Mesodermal cell (in vitro differentiated cells): ENCODE results near the gene TOM1L2.

Experiments used
- H3K27ac ChIP-seq: 2 replicates; pipeline ENCODE4 v1.7.0; 2013; ENCODE audit warnings: mild to moderate bottlenecking, low read depth, low read length, moderate library complexity; ENCODE audit not compliant: severe bottlenecking
- H3K36me3 ChIP-seq: 2 replicates; pipeline ENCODE4 v1.7.1; 2013; ENCODE audit warnings: mild to moderate bottlenecking, low read length, moderate library complexity; ENCODE audit not compliant: control insufficient read depth, insufficient read depth
- H3K4me1 ChIP-seq: one replicate; pipeline ENCODE4 v1.7.1; 2013; ENCODE audit warnings: mild to moderate bottlenecking, low read length; ENCODE audit not compliant: insufficient read depth, control insufficient read depth, poor library complexity, severe bottlenecking
- H3K4me3 ChIP-seq: 2 replicates; pipeline ENCODE4 v1.7.0; 2013; ENCODE audit warnings: low read length, control low read depth, mild to moderate bottlenecking; ENCODE audit not compliant: insufficient read depth, poor library complexity, severe bottlenecking; ENCODE audit errors: extremely low read depth
- H3K9me3 ChIP-seq: 2 replicates; pipeline ENCODE4 v1.7.1; 2013; ENCODE audit warnings: mild to moderate bottlenecking, low read length, moderate library complexity; ENCODE audit not compliant: control insufficient read depth
- WGBS, 2 experiments: methylation state at CpG; one replicate each; pipeline ENCODE4 v1.1.5; 2013; ENCODE audit warnings: missing lambda C conversion rate in 2 of 2; ENCODE audit not compliant: insufficient coverage in 2 of 2; 5-methylcytosine and 5-hydroxymethylcytosine counted together

Gene TOM1L2

GRCh38 chr17:17833658-17834357, 138.4 kb downstream of the TOM1L2 start:
- Histone ChIP-seq H3K36me3 (peaks cover 39% of the 10 kb centered on the region), H3K9me3 (no peaks in the 10 kb centered on the region), H3K27ac (no peak overlapping the region), H3K4me3 (no peak overlapping the region), H3K4me1 (peaks cover 31% of the 10 kb centered on the region)
- WGBS, 2 experiments: 88% methylated on average over 6 of the region's 8 CpGs

- H3K27ac ChIP-seq: no peak overlapping the region
- peaks cover 14% of the 10 kb centered on the region for H3K4me1 ChIP-seq
- H3K9me3 ChIP-seq: no peaks in the 10 kb centered on the region
- H3K36me3 ChIP-seq: peaks cover 42% of the 10 kb centered on the region
- 86 to 100% methylated on average over 1 of the region's 2 CpGs for WGBS, 2 experiments
- H3K4me3 ChIP-seq: no peak overlapping the region
These were observed 140.2 kb downstream of the TOM1L2 start for GRCh38 chr17:17832032-17832363.

- 92 to 93% methylated on average over 11 of the region's 12 CpGs for WGBS, 2 experiments
- peaks cover 42% of the 10 kb centered on the region for H3K36me3 ChIP-seq
- H3K27ac ChIP-seq: no peak overlapping the region
- no peaks in the 10 kb centered on the region for H3K9me3 ChIP-seq
- H3K4me3 ChIP-seq: no peak overlapping the region
- peaks cover 13% of the 10 kb centered on the region for H3K4me1 ChIP-seq
These were observed 140.8 kb downstream of the TOM1L2 start for GRCh38 chr17:17831208-17832031.

DNA sequence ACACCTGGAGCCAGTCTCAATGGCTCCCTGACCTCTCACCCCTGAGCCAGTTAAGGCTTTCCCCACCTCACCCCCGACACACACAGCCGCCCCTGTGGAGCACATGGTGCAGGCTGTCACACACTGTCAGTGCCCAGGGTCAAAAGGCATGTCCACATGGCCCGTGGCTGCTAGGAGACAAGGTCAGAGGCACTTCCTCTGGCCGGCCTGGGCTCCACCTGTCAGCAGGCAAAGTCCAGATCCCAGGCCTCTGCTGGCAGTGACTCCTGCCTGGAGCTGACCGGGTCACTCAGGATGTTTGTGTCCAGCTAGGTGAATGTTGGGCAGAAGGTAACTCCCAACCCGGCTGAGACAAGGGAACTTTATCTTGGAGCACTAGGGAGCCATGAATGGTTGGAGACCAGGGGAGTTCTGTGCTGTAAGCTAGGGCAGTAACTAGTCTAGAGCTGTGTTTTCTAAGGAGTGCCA, 141.4 kb downstream of the TOM1L2 start:
- 69 to 94% methylated on average over 6 of the region's 6 CpGs for WGBS, 2 experiments
- H3K27ac ChIP-seq: no peak overlapping the region
- peaks cover 13% of the 10 kb centered on the region for H3K4me1 ChIP-seq
- no peaks in the 10 kb centered on the region for H3K9me3 ChIP-seq
- peaks cover 46% of the 10 kb centered on the region for H3K36me3 ChIP-seq
- H3K4me3 ChIP-seq: no peak overlapping the region

GRCh38 chr17:17830269-17830567, 142.0 kb downstream of the TOM1L2 start:
- Histone ChIP-seq H3K4me3 (no peak overlapping the region), H3K9me3 (no peaks in the 10 kb centered on the region), H3K27ac (no peak overlapping the region), H3K4me1 (peaks cover 9% of the 10 kb centered on the region), H3K36me3 (peaks cover 45% of the 10 kb centered on the region)
- WGBS, 2 experiments: 89% methylated on average over 1 of the region's 2 CpGs; no CpG with 5 or more reads in 1 of the 2 experiments

DNA sequence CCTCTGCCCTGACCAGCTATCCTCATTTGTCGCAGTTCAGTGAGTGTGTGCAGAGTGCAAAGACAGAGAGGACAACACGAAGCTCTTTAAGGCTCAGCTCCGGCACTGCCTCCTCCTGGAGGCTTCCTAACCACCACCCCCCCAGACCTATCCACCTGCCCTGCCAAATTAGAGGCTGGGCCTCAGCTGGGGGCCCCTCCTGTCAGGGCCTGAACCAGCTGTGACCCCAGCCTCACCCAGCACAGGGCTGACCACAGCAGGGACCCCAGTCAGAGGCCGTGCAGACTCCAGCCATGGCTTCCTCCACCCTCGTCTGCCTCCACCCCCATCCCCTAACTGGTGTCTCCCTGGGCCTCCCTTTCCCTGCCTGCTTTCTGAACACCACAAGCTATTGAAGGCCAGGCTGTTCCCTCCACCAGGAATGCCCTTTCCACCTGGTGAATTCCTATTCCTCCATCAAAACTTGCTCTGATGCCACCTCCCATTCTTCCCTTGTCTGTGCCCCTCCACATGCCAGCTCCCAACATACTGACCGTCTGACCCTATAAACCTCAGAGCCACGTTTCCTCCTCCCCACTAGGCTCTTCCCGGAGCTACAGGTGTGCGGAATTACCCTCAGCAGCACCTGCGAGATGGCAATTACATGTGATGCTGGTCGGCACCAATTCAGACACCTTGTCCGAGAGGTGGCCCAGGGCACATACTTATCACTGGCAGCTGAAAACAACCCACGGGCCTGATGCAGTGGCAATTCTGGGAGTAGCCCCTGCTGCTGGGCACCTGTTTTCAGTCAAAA, 144.2 kb downstream of the TOM1L2 start:
- Histone ChIP-seq H3K9me3 (no peaks in the 10 kb centered on the region), H3K4me3 (no peak overlapping the region), H3K4me1 (peaks cover 18% of the 10 kb centered on the region), H3K36me3 (peaks cover 36% of the 10 kb centered on the region), H3K27ac (no peak overlapping the region)
- 86 to 89% methylated on average over 13 of the region's 13 CpGs for WGBS, 2 experiments

DNA sequence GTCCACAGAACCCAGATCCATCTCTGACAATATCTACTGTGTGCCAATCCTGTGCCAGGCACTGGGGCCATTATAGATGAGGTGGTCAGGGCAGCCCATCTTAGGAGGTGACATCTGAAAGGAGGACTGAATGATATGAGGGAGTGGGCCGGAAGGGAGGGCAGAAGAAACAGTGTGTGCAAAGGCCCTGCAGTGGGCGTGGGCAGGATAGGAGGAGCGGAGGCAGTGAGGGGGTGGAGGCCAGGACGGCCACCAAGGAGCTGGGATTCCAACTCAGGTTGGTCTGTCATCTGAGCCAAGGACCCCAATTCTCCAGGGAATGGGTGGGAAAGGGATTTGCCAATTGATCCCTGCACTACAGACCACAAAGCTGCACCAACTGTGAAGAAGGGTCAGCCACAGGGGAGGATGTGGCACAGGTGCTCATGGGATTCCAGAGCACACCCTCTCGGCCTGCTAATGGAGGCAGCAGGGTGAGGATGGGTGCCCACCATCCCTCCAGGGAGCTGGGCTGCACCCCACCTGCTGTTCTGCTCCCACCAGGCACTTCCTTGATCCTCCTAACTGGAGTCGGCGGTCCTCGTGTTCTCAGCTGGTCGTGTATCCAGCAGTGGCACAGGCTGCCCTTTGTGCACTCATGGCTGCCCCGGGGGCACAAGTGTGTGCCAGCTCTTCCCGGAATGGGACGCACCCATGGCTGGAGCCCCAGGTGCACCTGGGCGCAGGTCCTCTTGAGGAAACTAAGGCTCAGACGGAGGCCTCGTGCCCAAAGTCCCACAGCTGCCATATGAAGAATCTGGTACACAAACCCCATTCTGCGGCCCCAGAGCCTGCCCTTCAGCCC, 145.0 kb downstream of the TOM1L2 start:
- 97 to 98% methylated on average over 16 of the region's 16 CpGs for WGBS, 2 experiments
- Histone ChIP-seq H3K27ac (no peak overlapping the region), H3K9me3 (no peaks in the 10 kb centered on the region), H3K4me3 (no peak overlapping the region), H3K36me3 (peaks cover 42% of the 10 kb centered on the region), H3K4me1 (peaks cover 26% of the 10 kb centered on the region)

- H3K4me1 ChIP-seq: peaks cover 33% of the 10 kb centered on the region
- H3K9me3 ChIP-seq: no peaks in the 10 kb centered on the region
- peaks cover 39% of the 10 kb centered on the region for H3K36me3 ChIP-seq
- WGBS, 2 experiments: 80 to 100% methylated on average over 1 of the region's 2 CpGs
- no peak overlapping the region for H3K27ac ChIP-seq
- H3K4me3 ChIP-seq: no peak overlapping the region
These were observed 145.9 kb downstream of the TOM1L2 start for GRCh38 chr17:17826342-17826713.

- Histone ChIP-seq H3K4me3 (no peak overlapping the region), H3K9me3 (no peaks in the 10 kb centered on the region), H3K36me3 (peaks cover 35% of the 10 kb centered on the region), H3K4me1 (peaks cover 46% of the 10 kb centered on the region), H3K27ac (peak overlapping the region; percentile 88)
- WGBS, 2 experiments: 62 to 71% methylated on average over 10 to 11 of the region's 14 CpGs
These were observed 147.2 kb downstream of the TOM1L2 start for GRCh38 chr17:17824783-17825614.
